NCI-H460 (cell line): ENCODE results near the gene EDIL3. TPM values are rescaled to one million over a fixed set of nuclear protein-coding genes. Genes with fewer than 3 reads are reported as not detected.

Experiments
- DNase-seq: peaks from one replicate; pipeline ENCODE4 v3.0.0-alpha.2; 2016; ENCODE audit warnings: low read depth; ENCODE audit errors: extremely low read depth
- small RNA-seq, 2 experiments: library from RNA; depleted of rRNA; stranded (forward); fragments of <200 nt; gene quantifications; one replicate each; pipeline ENCODE3, GENCODE V24; 2014
- total RNA-seq: library from RNA; depleted of rRNA; stranded (reverse); fragments of >200 nt; shearing (Covaris generic); gene quantifications from 2 replicates; pipeline ENCODE4 v1.2.3, GENCODE V29; 2014

The EDIL3 gene
- total RNA-seq, 1 experiment from 2014 or later, result 39.4 TPM

- no peak for DNase-seq
Measured at GRCh38 chr5:83921666-83922193, 462.9 kb downstream of the EDIL3 start.

GRCh38 chr5:83919071-83920041 lies 465.3 kb downstream of the EDIL3 start:
- DNase-seq, result no peak

GRCh38 chr5:83917261-83917908 lies 467.3 kb downstream of the EDIL3 start:
- no peak for DNase-seq

GRCh38 chr5:83914662-83915418 lies 469.8 kb downstream of the EDIL3 start:
- no peak for DNase-seq

- DNase-seq, result no peak
Measured at GRCh38 chr5:83914199-83914598, 470.5 kb downstream of the EDIL3 start.

- DNase-seq, result no peak
Measured at GRCh38 chr5:83913593-83913992, 471.1 kb downstream of the EDIL3 start.

GRCh38 chr5:83911367-83911919 lies 473.2 kb downstream of the EDIL3 start:
- DNase-seq, result no peak

- DNase-seq, result no peak
Measured at GRCh38 chr5:83900306-83900705, 484.4 kb downstream of the EDIL3 start.

GRCh38 chr5:83899326-83899970 lies 485.2 kb downstream of the EDIL3 start:
- DNase-seq, result no peak

GRCh38 chr5:83895860-83896259 lies 488.8 kb downstream of the EDIL3 start:
- DNase-seq, result no peak

GRCh38 chr5:83891261-83891660 lies 493.4 kb downstream of the EDIL3 start:
- DNase-seq, result no peak

Small RNAs within 50 kb of the gene (small RNA-seq; reads per million reads assigned to genes)
- gene RNU6-448P, result 0 reads per million in 2 experiments
